ENCODE data around the gene SCD. TPM values are rescaled to one million over a fixed set of nuclear protein-coding genes. Genes with fewer than 3 reads are reported as not detected.
"Not testable (repeated sequence)": the region's sequence is repeated elsewhere in the genome, so short reads cannot be mapped to it uniquely, and the experiment has no call there.

SCD gene
- total RNA-seq, 1 donor from 2014 or later, result 257 TPM

DNA sequence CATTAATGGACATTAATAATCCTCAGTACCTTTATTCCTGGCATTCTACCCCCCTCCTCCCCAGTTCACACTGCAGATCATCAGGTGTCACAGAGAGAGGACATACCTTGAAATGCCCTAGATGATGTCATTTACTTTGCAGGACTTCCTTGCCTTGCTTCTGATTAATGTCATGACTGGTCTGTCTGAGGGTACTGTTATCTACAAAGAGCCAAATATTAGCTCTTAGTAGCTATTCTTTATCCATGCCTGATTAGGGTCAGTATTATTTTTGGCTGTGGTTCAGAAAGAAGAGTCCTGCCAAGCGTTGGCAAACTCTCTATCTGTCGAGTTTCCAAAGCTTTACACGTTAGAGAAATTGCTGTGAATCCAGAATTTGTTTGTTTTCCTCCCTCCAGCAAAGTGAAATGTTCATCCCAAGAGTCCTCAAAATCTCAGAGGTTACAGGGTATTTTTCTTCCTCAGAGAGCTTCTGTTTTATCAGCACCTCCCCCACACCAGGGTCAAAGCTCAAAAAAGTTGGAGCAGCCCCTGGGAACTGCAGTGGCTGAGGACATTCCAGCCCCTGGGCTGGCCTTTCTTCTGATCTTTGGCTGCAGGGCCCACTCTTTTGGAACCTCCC lies 12.6 kb downstream of the SCD start:
- peak; percentile 79 for DNase-seq (ENCODE audit: low spot score)

DNA sequence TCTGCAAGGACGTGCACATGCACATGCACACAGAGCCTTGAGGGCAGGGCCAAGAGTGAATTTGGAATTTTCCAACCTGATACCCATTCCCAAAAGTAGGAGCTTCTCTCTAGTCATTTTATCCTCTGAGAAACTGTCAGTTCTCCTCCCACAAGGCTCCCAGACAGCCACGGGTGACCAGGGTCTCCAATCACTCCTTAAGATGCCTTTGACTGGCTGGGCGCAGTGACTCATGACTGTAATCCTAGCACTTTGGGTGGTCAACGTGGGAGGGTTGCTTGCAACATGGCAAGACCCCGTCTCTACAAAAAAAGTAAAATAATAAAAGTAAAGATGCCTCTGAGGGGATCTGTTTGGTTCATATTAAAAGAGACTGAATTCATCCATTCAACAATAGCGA lies 13.2 kb downstream of the SCD start:
- no peak for DNase-seq (ENCODE audit: low spot score)
- ATAC-seq, result no peak

More for the DNA sequence above, 12.6 kb downstream of the SCD start:
- peak; percentile 61 for ATAC-seq

DNA sequence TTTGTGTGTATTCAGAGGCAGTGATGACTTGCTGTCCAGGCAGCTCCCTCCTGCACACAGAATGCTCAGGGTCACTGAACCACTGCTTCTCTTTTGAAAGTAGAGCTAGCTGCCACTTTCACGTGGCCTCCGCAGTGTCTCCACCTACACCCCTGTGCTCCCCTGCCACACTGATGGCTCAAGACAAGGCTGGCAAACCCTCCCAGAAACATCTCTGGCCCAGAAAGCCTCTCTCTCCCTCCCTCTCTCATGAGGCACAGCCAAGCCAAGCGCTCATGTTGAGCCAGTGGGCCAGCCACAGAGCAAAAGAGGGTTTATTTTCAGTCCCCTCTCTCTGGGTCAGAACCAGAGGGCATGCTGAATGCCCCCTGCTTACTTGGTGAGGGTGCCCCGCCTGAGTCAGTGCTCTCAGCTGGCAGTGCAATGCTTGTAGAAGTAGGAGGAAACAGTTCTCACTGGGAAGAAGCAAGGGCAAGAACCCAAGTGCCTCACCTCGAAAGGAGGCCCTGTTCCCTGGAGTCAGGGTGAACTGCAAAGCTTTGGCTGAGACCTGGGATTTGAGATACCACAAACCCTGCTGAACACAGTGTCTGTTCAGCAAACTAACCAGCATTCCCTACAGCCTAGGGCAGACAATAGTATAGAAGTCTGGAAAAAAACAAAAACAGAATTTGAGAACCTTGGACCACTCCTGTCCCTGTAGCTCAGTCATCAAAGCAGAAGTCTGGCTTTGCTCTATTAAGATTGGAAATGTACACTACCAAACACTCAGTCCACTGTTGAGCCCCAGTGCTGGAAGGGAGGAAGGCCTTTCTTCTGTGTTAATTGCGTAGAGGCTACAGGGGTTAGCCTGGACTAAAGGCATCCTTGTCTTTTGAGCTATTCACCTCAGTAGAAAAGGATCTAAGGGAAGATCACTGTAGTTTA lies 15.8 kb downstream of the SCD start:
- DNase-seq (ENCODE audit: low spot score) (peak; percentile 89), ATAC-seq (peak; percentile 66)

DNA sequence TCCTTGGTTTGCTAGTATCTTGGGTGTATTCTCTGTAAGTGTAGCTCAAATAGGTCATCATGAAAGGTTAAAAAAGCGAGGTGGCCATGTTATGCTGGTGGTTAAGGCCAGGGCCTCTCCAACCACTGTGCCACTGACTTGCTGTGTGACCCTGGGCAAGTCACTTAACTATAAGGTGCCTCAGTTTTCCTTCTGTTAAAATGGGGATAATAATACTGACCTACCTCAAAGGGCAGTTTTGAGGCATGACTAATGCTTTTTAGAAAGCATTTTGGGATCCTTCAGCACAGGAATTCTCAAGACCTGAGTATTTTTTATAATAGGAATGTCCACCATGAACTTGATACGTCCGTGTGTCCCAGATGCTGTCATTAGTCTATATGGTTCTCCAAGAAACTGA lies 17.1 kb downstream of the SCD start:
- DNase-seq (ENCODE audit: low spot score) (no peak), ATAC-seq (no peak)

DNA sequence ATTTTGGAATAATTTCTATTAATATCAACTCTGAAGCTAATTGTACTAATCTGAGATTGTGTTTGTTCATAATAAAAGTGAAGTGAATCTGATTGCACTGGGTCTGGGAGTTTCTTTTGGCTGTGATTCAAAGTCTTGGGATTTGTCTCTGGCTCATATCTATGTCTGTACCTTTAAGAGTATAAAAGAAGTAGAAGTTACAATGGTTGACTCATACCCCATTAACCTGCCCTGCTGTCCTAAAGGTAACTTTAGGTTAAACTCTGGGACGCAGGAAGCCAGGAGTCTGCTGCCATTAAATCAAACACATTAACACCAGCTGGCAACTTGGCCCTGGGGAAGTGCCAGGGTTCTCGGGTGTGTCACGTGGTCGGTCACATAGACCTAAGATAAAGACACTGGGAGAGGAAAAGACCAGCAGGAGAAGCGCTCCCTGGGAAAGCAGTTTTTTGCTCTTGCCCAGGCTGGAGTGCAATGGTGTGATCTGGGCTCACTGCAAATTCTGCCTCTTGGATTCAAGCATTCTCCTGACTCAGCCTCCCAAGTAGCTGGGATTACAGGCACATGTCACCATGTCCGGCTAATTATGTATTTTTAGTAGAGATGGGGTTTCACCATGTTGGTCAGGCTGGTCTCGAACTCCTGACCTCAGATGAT lies 17.8 kb downstream of the SCD start:
- ATAC-seq (peak; percentile 83), DNase-seq (ENCODE audit: low spot score) (peak; percentile 97)

DNA sequence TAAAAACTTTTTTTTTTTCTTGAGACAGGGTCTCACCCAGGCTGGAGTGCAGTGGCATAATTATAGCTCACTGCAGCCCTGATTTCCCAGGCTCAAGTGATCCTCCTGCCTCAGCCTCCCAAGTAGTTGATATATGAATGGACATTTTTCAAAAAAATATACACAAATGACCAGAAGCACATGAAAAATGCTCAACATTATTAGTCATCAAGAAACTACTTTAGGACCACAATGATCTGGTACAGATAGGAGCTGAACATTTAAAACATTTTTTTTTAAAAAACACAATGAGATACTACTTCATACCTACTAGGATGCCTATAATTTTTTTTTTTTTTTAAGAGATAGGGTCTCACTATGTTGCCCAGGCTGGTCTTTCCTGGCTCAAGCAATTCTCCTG lies 21.7 kb downstream of the SCD start:
- no peak for DNase-seq (ENCODE audit: low spot score)
- no peak for ATAC-seq

DNA sequence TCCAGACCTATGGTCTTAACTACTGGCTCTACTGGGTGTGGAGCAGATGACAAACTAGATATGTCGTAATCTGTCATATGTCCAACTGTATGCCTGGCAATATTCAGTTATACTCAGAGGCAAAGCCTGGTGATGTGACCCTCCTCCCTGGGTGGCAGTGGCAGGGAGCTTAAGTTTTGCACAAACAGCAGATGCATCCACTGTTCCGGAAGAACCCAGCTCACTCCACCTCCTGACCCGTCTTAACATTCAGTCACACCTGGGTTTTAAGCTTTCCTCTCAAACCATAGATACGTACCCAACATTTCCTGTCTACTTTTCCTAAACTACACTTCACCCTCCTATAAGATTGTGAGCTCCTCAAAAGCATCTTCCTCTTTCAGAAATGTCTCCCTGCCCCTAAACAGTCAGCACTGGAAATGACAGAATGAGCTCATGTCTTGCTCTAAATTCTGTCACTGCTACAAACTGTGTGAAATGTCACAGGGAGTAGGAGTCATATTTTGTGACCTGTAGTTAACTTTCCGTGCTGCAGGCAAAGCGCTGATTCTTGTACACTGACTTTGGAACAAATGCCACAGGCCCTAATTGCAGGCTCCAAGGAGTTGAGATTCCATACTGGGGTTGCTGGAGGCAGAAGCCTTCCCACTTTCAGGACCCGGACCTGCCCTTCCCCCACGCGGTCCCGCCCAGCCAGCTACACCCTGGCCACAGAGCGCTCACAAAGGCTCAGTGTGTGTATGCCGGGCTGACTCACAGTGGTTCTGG lies 23.9 kb downstream of the SCD start:
- DNase-seq (ENCODE audit: low spot score), result peak; percentile 74

DNA sequence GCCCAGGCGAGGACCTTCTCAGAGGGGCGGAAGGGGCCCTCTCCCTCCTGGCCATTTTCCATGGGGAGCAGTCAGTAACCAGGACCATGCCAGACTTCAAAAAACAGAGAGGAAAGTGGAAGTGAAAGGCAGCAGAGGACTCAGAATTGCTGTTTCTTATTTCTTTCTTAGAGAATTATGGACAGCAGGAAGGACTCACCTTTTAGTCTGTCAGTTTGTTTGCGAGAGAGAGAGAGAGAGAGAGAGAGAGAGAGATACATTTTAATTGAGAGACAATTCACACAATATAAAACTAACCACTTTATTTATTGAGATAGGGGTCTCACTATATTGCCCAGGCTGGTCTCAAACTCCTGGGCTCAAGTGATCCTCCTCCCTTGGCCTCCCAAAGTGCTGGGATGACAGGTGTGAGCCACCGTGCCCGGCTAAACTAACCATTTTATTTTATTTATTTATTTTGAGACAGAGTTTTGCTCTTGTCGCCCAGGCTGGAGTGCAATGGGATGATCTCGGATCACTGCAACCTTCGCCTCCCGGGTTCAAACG lies 24.5 kb downstream of the SCD start:
- DNase-seq (ENCODE audit: low spot score), result no peak
- ATAC-seq, result no peak

More for the DNA sequence above, 23.9 kb downstream of the SCD start:
- peak; percentile 46 for ATAC-seq

DNA sequence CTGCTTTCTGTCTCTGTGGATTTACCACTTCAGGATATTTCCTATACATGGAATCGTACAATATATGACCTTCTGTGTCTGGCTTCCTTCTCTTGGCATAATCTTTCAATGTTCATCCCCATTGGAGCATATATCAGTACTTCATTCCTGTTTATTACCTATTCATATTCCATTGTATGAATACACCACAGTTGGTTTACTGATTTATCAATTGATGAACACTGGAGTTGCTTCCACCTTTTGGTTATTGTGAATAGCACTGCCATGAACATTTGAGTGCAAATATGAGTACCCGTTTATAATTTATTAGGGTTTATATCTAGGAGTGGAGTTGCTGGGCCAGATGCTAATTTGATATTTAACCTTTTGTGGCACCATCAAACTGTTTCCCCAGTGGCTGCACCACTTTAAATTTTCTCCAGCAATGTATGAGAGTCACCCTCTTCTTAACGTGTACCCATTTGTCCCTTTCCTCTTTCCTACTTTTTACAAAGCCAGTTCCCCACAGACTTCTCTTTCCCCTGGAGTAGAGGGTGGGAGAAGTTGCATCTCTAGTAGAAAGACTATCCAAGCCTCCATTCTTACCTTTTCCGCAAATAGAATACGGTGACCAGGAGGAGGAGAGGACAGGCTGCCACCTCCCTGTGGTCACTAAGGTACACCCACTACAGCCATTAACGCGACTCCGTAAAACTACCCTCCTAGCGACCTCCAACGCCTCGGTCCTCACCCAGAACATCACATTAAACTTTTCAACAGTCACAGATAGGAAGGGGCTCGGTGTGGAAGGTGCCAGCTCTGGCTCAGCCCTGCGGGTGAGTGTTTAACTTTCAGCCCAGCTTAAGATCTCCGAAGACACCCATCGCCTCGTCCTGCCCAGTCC lies 25.6 kb downstream of the SCD start:
- DNase-seq (ENCODE audit: low spot score) (no peak), ATAC-seq (no peak)

DNA sequence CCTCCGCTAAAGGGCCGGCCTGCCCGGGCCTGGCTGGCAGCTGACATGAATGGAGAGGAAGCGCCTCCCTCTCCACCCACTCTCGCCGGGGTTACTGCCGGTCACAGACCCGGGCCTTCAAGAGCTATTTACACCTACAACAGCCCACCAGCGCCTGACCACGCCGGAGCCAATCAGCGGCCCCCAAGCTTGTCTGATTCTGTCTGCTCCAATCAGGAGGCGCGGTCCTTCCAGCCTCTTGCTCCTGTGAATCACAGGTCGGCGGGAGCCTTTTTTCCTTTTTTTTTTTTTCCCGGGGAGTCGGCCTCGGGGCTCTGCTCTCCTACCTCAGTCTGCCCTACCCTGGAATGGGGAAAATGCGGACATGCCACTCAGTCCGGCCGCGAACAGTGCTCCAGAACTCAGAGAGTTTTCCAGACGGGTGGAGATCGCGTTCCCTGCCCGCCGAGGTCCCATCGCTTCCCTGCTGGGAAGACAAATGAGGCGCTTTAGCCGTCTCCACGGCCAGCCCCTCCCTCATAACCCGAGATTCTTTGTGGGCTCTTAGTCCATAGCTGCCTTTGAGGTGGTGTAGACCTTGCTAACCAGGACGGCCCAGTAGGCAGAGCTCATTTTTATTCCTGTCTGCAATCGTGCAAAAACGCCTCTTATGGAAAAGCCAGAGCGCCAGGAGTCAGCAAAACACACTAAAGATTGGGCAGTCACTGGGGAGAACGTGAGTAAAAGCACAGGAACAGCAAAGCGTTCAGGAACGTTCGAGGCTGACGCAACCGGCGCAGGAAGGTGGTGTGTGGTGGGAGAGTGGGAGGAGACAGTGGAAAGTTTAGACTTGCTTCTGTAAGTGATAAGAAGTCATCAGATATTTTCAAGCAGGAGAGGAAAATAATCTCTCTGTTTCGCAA lies 26.5 kb downstream of the SCD start:
- DNase-seq (ENCODE audit: low spot score) (peak; percentile 98), ATAC-seq (peak; percentile 89)

DNA sequence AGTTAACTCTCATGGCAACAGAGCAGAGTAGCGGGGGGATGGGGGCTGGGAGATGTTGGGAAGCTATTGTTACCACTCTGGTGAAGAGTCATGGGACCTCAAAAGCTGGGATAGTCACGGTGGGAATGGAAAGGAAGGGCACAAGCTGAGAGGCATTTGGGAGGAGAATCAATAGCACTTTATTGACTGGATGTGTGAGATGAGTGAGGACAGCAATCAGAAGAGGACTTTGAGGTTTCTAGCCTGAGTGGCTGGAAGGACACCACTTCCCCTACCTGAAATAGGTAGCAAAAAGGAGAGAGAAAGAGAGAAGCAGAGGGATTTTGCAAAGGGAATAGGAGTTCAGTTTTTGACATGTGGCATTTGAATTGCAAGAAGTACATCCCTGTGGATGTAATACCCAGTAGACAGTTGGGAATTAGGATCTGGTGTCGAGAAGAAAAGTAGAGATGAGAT lies 27.2 kb downstream of the SCD start:
- DNase-seq (ENCODE audit: low spot score), result no peak
- ATAC-seq, result peak; percentile 13

DNA sequence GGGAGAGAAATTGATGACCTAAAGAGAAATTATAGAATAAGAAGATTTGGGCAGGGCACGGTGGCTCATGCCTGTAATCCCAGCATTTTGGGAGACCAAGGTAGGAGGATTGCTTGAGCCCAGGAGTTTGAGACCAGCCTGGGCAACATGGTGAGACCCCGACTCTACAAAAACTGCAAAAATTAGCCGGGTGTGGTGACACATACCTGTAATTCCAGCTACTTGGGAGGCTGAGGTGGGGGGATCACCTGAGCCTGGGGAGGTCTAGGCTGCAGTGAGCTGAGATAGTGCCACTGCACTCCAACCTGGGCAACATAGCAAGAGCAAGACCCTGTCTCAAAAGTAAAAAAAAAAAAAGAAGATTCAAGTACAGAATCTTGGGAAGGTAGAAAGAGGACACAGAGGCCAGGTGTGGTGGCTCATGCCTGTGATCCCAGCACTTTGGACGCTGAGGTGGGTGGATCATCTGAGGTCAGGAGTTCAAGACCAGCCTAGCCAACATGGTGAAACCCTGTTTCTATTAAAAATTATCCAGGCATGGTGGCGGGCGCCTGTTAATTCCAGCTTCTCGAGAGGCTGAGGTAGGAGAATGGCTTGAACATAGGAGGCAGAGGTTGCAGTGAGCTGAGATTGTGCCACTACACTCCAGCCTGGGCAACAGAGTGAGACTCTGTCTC lies 27.8 kb downstream of the SCD start:
- DNase-seq (ENCODE audit: low spot score) (peak; percentile 75), ATAC-seq (peak; percentile 4)

DNA sequence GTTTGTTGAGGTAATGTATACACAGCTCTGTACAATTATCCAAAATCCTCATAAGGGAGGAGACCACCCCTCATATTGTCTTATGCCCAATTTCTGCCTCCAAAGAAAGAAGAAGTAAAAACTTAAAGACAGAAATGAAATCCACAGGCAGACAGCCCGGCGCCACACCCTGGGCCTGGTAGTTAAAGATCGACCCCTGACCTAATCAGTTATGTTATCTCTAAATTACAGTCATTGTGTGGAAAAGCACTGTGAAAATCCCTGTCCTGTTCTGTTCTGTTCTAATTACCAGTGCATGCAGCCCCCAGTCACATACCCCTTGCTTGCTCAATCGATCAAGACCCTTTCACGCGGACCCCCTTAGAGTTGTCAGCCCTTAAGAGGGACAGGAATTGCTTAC lies 29.6 kb downstream of the SCD start:
- not testable (repeated sequence) for DNase-seq (ENCODE audit: low spot score)

DNA sequence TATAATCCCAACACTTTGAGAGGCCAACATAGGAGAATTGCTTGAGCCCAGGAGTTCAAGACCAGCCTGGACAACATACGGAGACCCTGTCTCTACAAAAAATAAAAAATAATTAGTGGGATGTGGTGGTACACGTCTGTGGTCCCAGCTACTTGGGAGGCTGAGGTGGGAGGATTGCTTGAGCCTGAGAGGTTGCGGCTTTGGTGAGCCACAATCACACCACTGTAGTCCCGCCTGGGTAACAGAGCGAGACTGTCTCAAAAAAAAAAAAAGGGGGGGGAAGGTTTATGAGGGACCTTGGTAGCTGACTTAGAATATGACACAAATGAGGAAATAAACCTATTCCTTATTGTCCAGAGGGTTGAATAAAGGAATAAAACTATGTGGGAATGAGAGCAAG lies 30.8 kb downstream of the SCD start:
- no peak for DNase-seq (ENCODE audit: low spot score)
- ATAC-seq, result no peak

More for the DNA sequence above, 29.6 kb downstream of the SCD start:
- not testable (repeated sequence) for ATAC-seq

DNA sequence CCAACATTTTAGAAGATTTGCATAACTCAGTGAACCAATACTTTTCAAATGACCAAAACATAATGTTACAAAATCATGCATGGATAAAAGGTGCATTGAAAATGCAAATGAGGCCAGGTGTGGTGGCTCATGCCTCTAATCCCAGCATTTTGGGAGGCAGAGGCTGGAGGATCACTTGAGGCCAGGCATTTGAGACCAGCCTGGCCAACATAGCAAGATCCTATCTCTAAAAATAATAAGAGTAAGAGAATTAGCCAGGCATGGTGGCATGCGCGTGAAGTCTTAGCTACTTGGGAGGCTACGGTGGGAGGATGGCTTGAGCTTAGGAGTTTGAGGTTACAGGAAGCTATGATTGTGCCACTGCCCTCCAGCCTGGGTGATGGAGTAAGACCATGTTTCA lies 33.4 kb downstream of the SCD start:
- DNase-seq (ENCODE audit: low spot score), result no peak
- no peak for ATAC-seq

DNA sequence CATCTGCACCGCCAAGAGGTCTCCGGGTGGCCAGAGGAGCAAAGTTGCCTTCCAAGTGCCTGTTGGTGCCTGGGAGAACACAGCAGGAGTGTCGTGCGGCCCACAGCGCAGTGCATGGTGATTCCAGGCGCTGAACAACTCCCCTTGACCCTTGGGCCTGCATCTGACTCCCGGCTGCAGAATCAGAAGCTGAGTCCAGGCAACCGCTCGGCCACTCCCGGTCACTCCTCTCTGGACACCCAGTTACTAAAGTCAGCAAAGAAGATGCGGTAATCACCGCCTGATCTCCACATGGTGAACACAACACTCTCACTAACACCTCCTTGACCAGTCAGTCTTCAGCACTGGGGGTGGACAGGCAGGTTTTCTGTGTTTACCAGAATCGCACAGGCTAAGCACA lies 35.5 kb downstream of the SCD start:
- ATAC-seq (peak; percentile 52), DNase-seq (ENCODE audit: low spot score) (no peak)

DNA sequence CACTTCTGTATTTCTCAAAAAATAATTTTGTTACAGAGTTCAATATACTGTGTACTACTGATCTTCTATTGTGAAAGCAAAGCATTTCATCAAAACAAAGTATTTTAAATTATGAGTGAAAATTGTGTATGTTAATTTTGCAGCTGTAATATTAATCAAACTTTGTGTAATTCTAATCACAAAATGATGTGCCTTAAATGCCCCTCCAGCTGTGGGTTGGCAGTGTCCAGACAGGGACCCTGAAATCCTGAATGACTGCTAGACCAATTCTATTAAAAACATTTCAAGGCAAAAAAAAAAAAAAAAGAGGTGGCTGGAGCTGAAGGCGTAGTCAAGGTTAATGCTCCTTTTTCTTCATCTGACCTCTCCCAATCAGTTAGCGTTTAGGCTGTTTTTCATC lies 36.2 kb downstream of the SCD start:
- ATAC-seq (no peak), DNase-seq (ENCODE audit: low spot score) (no peak)
